ENCODE measurements around the gene PJA2.
"Not testable (repeated sequence)": the region's sequence is repeated elsewhere in the genome, so short reads cannot be mapped to it uniquely, and the experiment has no call there.

Gene PJA2

DNA sequence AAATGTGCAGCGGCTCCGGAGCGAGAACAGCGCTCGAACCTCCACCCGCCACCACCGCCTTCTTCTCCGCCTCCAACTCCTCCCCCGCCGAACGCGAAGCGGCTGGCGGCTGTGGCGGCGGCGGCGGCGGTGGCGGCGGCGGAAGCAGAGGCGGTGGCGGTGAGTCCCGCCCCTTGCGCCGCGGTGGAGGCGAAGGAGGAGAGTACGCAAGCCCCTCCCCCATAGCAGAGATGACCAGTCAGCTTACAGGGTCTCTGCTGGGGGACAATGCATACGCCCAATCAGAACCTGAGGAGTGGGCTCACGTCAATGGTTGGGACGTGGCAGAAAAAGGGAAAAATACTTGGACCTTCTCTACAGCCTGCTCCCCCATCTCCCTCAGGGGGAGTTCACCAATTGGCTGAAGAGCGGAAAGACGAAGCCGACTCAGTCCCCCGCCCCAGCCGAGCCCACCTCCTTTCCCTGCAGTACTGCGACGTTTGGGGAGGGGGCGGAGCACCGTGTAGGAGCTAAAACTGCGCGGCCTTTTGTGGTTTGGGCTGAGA, at the start of gene PJA2:
PJA2 (minus strand) TSS at position 131 of the 545 bp plus-strand sequence. CDS start 26,541 bp downstream, outside the sequence.
- peak; percentile 98 for DNase-seq

- DNase-seq, result peak; percentile 13
Measured at GRCh38 chr5:109455598-109456096, 45.9 kb upstream of the PJA2 start.

GRCh38 chr5:109454731-109455505, 45.1 kb upstream of the PJA2 start:
- no peak for DNase-seq

- DNase-seq, result no peak
Measured at GRCh38 chr5:109453251-109453650, 43.5 kb upstream of the PJA2 start.

DNA sequence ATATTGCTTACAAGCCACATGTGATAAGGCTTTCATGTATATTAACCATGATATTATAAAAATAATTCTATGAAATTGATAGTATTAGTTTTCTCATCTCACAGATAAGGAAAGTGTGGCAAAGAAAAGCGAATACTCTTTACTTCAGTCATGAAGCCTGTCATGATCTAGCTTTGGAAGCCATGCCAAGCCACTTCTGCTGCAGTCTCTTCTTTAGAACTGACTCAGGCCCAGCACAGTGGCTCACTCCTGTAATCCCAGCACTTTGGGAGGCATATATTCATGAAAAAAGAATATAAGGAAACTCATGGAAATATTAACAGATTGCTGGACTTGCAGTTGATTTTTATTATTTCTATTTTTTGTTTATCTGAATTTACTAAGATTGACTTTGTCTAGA, 42.9 kb upstream of the PJA2 start:
- DNase-seq, result no peak

DNA sequence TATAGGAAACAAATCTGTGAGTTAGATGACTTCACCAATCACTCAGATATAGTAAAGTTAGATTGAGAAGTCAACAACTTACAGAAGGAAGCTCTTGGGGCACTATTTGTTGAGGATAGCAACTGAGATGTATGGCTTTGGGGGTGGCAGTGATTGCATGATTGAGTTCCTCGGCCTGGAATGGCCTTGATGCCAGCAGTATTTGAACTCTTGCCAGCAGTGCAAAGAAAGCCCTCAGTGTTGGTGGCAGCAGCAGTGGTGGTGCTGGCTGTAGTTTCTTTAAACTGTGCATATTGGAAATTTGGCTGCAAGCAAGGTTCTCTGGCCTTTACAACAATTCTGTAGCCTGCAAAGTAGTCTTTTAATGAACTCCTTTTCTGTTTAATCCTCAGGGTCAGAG, 41.4 kb upstream of the PJA2 start:
- no peak for DNase-seq

GRCh38 chr5:109450129-109450877, 40.5 kb upstream of the PJA2 start:
- DNase-seq, result no peak

DNA sequence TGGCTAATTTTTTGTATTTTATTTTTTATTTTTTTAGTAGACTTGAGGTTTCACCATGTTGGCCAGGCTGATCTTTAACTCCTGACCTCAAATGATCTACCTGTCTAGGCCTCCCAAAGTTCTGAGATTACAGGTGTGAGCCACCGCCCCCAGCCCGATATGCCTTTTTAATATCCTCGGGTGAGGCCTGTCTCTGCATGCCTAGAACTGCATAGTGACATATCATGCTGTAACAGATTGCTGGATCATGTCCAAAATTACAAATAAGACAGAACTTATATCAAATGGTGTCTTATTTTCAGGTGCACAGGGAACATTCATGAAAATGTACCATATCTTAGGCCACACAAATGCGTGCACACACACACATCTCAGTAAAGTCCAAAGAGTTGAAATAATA, 39.1 kb upstream of the PJA2 start:
- DNase-seq, result no peak

DNA sequence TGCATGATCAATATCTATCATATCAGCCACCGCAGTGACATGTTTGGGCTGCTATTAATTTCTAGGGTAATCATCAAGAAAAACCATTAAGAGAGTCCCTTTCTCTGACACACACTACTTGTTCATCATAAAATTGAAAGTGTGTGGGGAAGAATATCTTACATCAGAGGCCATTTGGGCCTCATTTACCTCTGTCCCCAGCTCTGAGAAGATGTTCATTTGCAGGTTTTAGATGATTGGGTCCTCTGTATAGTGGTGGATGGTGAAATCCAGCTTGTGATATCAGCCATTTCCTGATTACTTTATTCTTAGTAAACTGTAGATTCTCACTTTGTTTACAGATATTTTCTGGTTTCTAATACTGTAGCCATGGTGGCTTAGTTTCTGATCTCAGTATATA, 29.8 kb upstream of the PJA2 start:
- no peak for DNase-seq

DNA sequence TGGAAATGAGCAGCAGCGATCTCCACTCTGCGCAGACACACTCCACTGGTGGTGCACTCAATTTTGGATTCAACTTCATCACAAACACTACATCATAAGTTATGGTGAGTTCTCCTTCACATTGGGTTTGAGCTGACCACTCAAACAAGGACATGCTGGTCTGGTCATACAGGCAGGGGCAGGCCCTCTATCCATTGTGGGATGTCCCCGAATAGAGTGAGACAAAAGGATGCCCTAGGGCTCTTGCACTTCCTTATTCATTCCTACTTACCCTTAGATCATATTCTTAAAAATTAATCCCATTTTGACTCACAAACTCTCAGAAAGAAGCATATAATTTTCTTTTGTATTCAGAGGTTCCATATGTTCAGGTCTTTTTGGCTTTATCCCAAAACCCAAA, 16.3 kb upstream of the PJA2 start:
- no peak for DNase-seq

DNA sequence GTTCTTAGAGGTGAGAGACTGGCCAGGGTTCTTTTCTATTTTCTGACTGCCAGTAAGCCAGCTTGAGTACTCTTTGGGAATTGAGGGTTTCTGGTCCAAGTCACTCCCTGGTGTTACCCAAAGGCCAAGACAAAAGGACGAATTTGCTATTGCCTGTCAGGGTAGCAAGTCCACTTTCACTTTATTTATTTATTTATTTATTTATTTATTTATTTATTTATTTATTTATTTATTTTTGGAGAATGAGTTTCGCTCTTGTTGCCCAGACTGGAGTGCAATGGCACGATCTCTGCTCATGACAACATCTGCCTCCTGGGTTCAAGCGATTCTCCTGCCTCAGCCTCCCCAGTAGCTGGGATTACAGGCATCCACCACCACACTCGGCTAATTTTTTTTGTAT, 15.7 kb upstream of the PJA2 start:
- not testable (repeated sequence) for DNase-seq

GRCh38 chr5:109421956-109422355, 12.2 kb upstream of the PJA2 start:
- DNase-seq, result no peak

DNA sequence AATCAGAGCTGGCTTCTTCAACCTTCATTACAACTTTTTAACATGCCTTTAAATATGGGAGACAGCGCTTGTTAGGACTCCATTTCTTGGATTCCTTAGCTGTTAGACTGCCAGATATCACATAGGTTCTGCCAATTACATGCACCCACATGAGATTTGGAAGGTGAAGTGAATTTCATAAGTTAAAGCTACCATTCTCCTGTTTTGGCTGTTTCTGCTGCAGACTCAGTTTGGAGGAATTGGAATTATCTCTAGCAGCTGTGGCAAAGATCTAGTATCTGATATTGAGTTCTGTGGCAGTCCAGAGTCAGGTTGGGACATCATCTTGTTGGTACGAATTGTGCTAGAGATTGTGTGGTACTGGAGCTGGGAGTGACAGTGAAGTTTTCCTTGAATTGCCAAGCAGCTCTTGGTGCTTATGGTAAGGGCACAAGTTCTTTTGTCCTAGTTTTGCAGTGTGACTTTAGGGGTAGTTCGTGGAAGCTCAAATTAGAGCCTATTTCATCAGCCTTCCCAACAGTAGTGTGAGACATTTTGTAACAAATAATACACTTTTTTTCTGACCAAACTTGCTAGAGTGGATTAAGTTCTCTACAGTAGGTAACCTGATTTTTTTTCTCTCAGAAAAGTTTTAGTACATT, 9.1 kb upstream of the PJA2 start:
- no peak for DNase-seq

DNA sequence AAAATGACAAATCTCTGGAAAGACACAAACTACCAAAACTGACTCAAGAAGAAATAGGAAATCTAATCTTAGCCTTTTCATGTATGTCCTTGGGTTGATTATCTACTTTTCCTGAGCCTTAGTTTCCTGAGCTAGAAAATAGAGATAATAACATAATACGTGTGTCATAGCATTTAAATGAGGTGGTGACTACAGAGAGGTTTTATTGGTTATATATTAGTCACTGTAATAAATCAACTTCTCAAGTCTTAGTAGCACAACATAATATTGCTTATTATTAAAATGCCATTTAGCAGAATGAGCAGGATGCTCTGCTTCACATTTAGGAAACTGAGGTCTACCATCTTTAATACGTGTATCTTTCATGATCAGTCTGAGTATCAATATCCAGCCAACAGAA, 7.1 kb upstream of the PJA2 start:
- DNase-seq, result no peak

DNA sequence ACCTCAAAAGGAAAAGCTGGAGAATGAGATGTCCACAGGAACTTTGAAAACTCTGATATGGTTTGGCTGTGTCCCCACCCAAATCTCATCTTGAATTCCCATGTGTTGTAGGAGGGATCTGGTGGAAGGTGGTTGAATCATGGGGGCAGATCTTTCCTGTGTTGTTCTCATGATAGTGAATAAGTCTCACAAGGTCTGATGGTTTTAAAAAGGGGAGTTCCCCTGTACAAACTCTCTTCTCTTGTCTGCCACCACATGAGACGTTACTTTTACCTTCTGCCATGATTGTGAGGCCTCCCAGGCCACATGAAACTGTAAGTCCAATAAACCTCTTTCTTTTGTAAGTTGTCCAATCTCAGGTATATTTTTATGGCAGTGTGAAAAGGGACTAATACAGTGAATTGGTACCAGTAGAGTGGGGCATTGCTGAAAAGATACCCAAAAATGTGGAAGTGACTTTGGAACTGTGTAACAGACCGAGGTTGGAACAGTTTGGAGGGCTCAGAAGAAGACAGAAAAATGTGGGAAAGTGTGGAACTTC, 4.2 kb upstream of the PJA2 start:
- DNase-seq, result not testable (repeated sequence)

DNA sequence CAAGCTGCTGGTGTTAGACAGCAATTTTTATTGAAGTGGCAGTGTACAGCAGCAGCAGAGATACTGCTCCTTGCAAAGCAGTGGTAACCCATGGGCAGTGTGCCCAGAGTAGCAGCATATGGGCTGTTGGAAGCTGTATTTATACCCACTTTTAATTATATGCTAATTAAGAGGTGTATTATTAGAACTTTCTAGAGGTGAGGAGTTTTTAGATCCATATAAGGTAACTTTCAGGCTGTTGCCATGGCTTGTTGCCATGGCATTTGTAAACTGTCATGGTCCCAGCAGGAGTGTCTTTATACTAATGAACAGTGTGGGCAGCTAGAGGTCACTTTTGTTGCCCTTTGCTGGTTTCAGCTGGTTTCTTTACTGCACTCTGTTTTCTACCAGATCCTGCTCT, 3.7 kb upstream of the PJA2 start:
- no peak for DNase-seq

DNA sequence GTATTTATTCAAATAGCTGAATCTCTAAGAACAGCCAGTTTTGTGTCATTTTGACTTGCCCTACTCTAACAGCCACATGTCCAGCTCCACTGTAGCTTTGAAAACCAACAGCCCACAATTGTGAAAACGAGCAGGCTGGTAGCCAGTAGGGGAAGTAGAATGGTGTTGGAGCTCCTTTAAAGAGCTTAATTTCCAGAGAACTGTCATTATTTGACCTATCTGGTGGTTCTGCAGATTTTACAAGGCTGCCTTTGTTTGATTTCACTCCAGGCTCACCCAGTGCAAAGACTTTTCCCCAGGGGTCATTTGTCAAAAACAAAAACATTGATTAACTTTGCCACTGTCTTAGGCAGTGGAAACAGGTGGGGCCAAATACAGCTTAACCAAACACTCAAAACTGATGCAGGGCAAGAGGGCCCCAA, 3.2 kb upstream of the PJA2 start:
- no peak for DNase-seq

DNA sequence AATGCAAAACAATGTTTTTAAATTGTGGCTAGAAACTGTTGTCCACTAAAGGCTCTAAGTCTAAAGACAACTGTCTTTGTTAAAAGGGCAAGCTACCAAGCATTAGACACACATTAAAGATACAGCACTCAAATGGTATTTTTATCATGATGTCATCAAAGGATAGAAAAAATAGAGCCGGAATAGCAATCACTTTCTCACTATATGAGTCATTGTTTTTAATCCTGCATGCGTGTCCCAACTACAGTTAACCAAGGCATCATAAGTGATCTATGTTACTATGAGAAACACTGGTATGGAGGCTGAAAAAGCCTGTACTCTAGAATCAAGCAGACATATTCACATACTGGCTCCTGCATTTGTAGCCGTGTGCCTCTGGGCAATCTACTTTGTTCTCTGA, 1.9 kb upstream of the PJA2 start:
- no peak for DNase-seq

- DNase-seq, result no peak
Measured at GRCh38 chr5:109411149-109411514, 1.4 kb upstream of the PJA2 start.

- peak; percentile 34 for DNase-seq
Measured at GRCh38 chr5:109410389-109411148, 795 bp upstream of the PJA2 start.

DNA sequence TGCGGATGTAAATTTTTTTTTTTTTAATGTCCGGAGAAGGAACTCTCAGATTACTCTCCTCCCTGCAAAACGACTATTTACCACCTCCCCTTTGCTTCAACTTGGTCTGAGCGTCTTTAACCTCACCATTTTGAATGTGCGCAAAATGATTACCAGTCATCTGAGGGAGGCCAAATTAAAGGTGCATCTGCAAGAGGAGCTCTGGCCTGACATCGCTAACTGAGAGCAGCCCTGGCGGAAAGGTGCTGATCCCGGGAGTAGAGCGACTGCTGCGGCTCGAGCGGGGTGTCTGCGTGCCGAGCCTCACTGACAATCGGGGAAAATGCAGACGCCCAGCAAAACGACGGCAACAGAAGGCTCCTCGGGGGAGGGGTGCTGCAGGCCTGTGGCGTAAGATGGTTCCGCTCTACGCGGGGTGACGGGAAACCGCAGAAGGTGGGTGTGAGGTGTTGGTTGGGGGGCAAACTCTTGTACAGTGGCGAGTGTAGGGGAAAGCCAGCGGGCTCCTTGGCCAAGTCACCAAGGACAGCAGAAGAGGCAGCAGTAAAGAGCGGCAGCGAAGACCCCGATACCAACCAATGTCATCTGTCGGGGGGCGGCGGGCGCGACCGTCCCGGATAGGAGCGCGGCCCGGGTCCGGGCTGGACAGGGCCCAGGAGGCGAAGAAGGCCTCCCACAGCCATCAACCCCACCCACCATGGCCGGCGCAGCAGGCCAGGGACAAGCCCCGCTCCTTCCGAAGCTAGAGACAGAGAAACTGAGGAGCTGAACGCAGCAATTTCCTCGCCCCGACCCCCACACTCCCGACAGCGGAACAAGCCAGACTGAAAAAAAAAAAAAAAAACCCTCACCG, 557 bp downstream of the PJA2 start:
- peak; percentile 86 for DNase-seq
